ENCODE measurements around the gene MICU1.

- TF ChIP-seq CTCF (IDR thresholded peaks at IDR 0.05) (no peak), MAX (CRISPR knock-in tag; IDR thresholded peaks at IDR 0.05) (no peak), STAT6 (CRISPR knock-in tag; conservative IDR thresholded peaks at IDR 0.05; ENCODE audit: low read depth) (no peak), ZSCAN18 (CRISPR knock-in tag; IDR thresholded peaks at IDR 0.05) (no peak), TEAD4 (CRISPR knock-in tag; IDR thresholded peaks at IDR 0.05) (no peak)
Measured at GRCh38 chr10:72642318-72642717, 16.4 kb upstream of the MICU1 start.
